Measurements from ENCODE around the gene CNPY1. TPM values are rescaled to one million over a fixed set of nuclear protein-coding genes. Genes with fewer than 3 reads are reported as not detected.
"Not testable (repeated sequence)": the region's sequence is repeated elsewhere in the genome, so short reads cannot be mapped to it uniquely, and the experiment has no call there.

Gene CNPY1
- total RNA-seq, 1 experiment from 2014 or later, result not detected

GRCh38 chr7:155529346-155529745 is 17.0 kb downstream of the CNPY1 start:
- Histone ChIP-seq H3K36me3 (no peaks in the 10 kb centered on the region), H3K9me3 (no peaks in the 10 kb centered on the region), H3K27me3 (no peaks in the 10 kb centered on the region), H3K4me3 (no peak overlapping the region)
- DNase-seq, result no peak

- H3K9me3 ChIP-seq, result no peaks in the 10 kb centered on the region
- no peaks in the 10 kb centered on the region for H3K27me3 ChIP-seq
- no peaks in the 10 kb centered on the region for H3K36me3 ChIP-seq
- DNase-seq, result no peak
- H3K4me3 ChIP-seq, result no peak overlapping the region
Observed at GRCh38 chr7:155527664-155528063, 18.7 kb downstream of the CNPY1 start.

- H3K4me3 ChIP-seq, result no peak overlapping the region
- no peaks in the 10 kb centered on the region for H3K9me3 ChIP-seq
- no peak for DNase-seq
- H3K36me3 ChIP-seq, result no peaks in the 10 kb centered on the region
- no peaks in the 10 kb centered on the region for H3K27me3 ChIP-seq
Observed at GRCh38 chr7:155526225-155526624, 20.1 kb downstream of the CNPY1 start.

DNA sequence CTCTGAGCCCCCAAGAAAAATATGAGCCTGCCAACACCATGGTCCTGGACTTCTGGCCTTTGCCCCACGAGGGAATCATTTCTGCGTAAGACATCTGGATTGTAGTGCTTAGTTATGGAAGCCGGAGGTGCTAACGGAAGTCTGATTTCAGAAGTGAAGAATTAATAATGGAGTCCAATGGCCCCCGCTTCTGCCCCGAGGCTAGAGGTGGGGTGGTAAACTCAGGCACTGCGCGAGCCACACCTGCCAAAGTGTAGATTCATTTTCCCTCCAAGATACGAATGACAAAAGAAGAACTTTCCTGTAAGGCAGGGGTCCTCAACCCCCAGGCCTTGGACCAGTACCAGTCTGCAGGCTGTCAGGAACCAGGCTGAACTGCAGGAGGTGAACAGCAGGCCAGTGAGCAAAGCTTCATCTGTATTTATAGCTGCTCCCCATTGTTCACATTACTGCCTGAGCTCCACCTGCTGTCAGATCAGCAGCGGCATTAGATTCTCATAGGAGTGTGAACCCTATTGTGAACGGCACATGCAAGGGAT is 22.3 kb downstream of the CNPY1 start:
- no peaks in the 10 kb centered on the region for H3K36me3 ChIP-seq
- H3K9me3 ChIP-seq, result no peaks in the 10 kb centered on the region
- no peak for DNase-seq
- H3K4me3 ChIP-seq, result no peak overlapping the region
- H3K27me3 ChIP-seq, result no peaks in the 10 kb centered on the region

GRCh38 chr7:155523168-155523675 is 23.1 kb downstream of the CNPY1 start:
- H3K27me3 ChIP-seq, result no peaks in the 10 kb centered on the region
- no peak for DNase-seq
- no peak overlapping the region for H3K4me3 ChIP-seq
- no peaks in the 10 kb centered on the region for H3K9me3 ChIP-seq
- H3K36me3 ChIP-seq, result no peaks in the 10 kb centered on the region

- no peaks in the 10 kb centered on the region for H3K9me3 ChIP-seq
- no peaks in the 10 kb centered on the region; the same call in 1 of the 2 replicates for H3K27me3 ChIP-seq
- DNase-seq, result no peak
- H3K36me3 ChIP-seq, result no peaks in the 10 kb centered on the region
- H3K4me3 ChIP-seq, result no peak overlapping the region
Observed at GRCh38 chr7:155521743-155522398, 24.5 kb downstream of the CNPY1 start.

DNA sequence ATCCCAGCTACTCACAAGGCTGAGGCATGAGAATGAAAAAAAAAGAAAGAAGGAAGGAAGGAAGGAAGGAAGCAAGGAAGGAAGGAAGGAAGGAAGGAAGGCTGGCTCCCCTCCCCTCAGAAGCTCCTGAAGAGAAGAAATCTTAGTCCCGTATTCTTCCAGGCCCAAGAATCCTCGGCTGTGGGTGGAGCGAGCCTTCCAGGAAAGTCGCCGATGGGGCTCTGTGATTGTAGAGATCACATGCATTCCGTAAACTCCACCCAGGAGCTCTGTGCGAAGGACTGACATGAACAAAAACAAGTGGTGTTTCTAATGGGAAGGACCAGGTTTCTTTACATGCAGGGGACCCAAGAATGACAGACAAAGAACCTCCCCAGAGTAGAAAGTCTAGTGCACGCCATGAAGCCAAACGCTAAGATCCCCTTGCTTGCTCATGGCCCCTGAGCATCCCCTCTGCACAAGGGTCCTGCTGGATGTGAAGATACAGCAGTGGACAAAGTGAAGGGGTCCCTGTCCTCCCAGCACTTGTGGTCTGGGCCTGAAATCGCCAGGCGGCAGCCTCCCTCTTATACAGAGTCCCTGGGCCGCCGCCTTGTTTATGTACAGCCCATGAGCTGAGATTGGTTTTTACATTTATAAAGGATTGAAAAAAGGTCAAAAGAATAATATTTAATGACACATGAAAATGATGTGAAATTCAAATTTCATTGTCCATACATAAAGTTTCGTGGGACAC is 25.2 kb downstream of the CNPY1 start:
- Histone ChIP-seq H3K27me3 (no peaks in the 10 kb centered on the region; the same call in 1 of the 2 replicates), H3K4me3 (no peak overlapping the region), H3K36me3 (no peaks in the 10 kb centered on the region), H3K9me3 (no peaks in the 10 kb centered on the region)
- DNase-seq, result no peak

GRCh38 chr7:155520114-155520513 is 26.2 kb downstream of the CNPY1 start:
- no peak for DNase-seq
- Histone ChIP-seq H3K36me3 (no peaks in the 10 kb centered on the region), H3K9me3 (no peaks in the 10 kb centered on the region), H3K27me3 (no peaks in the 10 kb centered on the region; the same call in 1 of the 2 replicates), H3K4me3 (no peak overlapping the region)

DNA sequence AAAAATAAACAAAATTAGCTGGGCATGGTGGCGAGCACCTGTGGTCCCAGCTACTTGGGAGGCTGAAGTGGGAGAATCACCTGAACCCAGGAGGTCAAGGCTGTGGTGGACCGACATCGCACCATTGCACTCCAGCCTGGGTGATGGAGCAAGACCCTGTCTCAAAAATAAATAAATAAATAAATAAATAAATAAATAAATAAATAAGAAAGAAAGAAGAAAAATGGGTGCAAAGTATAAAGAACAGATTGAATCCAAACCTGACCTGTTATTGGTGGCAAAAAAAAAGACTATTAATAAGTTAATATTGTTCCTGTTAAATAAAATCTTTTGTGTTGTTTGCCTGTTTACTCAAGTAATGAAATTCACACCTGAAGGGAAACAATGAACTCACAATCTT is 27.0 kb downstream of the CNPY1 start:
- DNase-seq, H3K9me3 ChIP-seq, H3K4me3 ChIP-seq, H3K27me3 ChIP-seq, H3K36me3 ChIP-seq: not testable (repeated sequence)

- no peak for DNase-seq
- no peaks in the 10 kb centered on the region for H3K36me3 ChIP-seq
- H3K27me3 ChIP-seq, result peaks cover 3% of the 10 kb centered on the region
- no peaks in the 10 kb centered on the region for H3K9me3 ChIP-seq
- H3K4me3 ChIP-seq, result no peak overlapping the region
Observed at GRCh38 chr7:155518633-155519032, 27.7 kb downstream of the CNPY1 start.

- H3K4me3 ChIP-seq, result no peak overlapping the region
- peaks cover 6% of the 10 kb centered on the region for H3K27me3 ChIP-seq
- H3K9me3 ChIP-seq, result no peaks in the 10 kb centered on the region
- no peaks in the 10 kb centered on the region for H3K36me3 ChIP-seq
- DNase-seq, result no peak
Observed at GRCh38 chr7:155517969-155518368, 28.4 kb downstream of the CNPY1 start.

- no peaks in the 10 kb centered on the region for H3K9me3 ChIP-seq
- peaks cover 11% of the 10 kb centered on the region for H3K27me3 ChIP-seq
- H3K36me3 ChIP-seq, result no peaks in the 10 kb centered on the region
- no peak overlapping the region for H3K4me3 ChIP-seq
- no peak for DNase-seq
Observed at GRCh38 chr7:155517452-155517851, 28.9 kb downstream of the CNPY1 start.

DNA sequence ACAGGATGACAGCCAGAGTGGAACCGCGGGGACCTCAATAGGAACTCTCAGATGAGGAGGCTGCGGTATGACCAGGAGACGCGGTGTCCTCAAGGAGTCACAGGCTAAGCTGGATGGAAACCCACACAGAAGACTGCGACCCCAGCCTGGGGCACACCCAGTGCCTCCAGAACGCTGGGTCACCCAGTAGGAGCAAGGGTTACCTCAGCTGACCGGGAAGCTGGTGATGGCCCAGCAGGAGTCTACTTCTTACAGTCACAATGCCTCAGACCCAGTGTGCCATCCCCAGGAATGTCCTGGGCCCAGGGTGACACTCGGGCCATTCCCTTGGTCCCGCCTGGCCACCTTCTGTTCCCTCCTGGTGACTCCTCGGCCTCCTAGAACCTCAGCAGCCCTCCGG is 29.9 kb downstream of the CNPY1 start:
- DNase-seq, result no peak
- H3K4me3 ChIP-seq, result no peak overlapping the region
- H3K9me3 ChIP-seq, result no peaks in the 10 kb centered on the region
- peaks cover 13% of the 10 kb centered on the region for H3K27me3 ChIP-seq
- no peaks in the 10 kb centered on the region for H3K36me3 ChIP-seq

GRCh38 chr7:155515318-155515717 is 31.0 kb downstream of the CNPY1 start:
- Histone ChIP-seq H3K27me3 (peaks cover 15% of the 10 kb centered on the region), H3K9me3 (no peaks in the 10 kb centered on the region), H3K4me3 (no peak overlapping the region), H3K36me3 (no peaks in the 10 kb centered on the region)
- no peak for DNase-seq

GRCh38 chr7:155514296-155514695 is 32.1 kb downstream of the CNPY1 start:
- no peak for DNase-seq
- no peaks in the 10 kb centered on the region for H3K9me3 ChIP-seq
- no peak overlapping the region for H3K4me3 ChIP-seq
- H3K36me3 ChIP-seq, result no peaks in the 10 kb centered on the region
- H3K27me3 ChIP-seq, result peaks cover 23% of the 10 kb centered on the region

- no peak for DNase-seq
- H3K27me3 ChIP-seq, result peaks cover 29% of the 10 kb centered on the region
- no peaks in the 10 kb centered on the region for H3K9me3 ChIP-seq
- H3K36me3 ChIP-seq, result no peaks in the 10 kb centered on the region
- no peak overlapping the region for H3K4me3 ChIP-seq
Observed at GRCh38 chr7:155513543-155514285, 32.6 kb downstream of the CNPY1 start.

- peaks cover 42% of the 10 kb centered on the region for H3K27me3 ChIP-seq
- no peaks in the 10 kb centered on the region for H3K36me3 ChIP-seq
- no peak overlapping the region for H3K4me3 ChIP-seq
- DNase-seq, result no peak
- no peaks in the 10 kb centered on the region for H3K9me3 ChIP-seq
Observed at GRCh38 chr7:155512246-155512887, 34.0 kb downstream of the CNPY1 start.
